K562 (cell line): ENCODE results near the gene TRIM25. TPM values are rescaled to one million over a fixed set of nuclear protein-coding genes. Genes with fewer than 3 reads are reported as not detected.

Experiments used
- CBFA2T3 ChIP-seq: fragments of 450-650 bp; IDR thresholded peaks from 2 replicates; pipeline ENCODE4 v1.6.1; 2017
- IRF2 ChIP-seq: sonication (generic); formaldehyde crosslinking; IDR thresholded peaks from 2 replicates; pipeline ENCODE4 v1.8.1; 2022; ENCODE audit warnings: mild to moderate bottlenecking, missing genetic modification reagents
- NR2C2 ChIP-seq, 2 experiments: fragments of 200-800 bp in 1 of 2; sonication (Bioruptor generic) in 1 of 2; sonication (generic) in 1 of 2; formaldehyde crosslinking in 1 of 2; IDR thresholded peaks; 2 replicates each; pipeline versions ENCODE4 v1.6.1 to v1.8.0; 2016 to 2022; ENCODE audit warnings: mild to moderate bottlenecking in 1 of 2, missing compliant biosample characterization in 1 of 2, missing genetic modification characterization in 1 of 2, missing genetic modification reagents in 1 of 2
- SRF ChIP-seq, 2 experiments: fragments of 250-450, 450-650 bp in 1 of 2; sonication (Bioruptor Pico) in 1 of 2; sonication (generic) in 1 of 2; formaldehyde crosslinking; IDR thresholded peaks; 2 replicates each; pipeline versions ENCODE4 v1.5.0 to v1.5.1; 2020 to 2022; ENCODE audit warnings: mild to moderate bottlenecking in 1 of 2, missing genetic modification reagents in 1 of 2
- TBL1XR1 ChIP-seq, 2 experiments: IDR thresholded peaks; 2 replicates each; pipeline ENCODE4 v1.6.1; 2012; ENCODE audit warnings: improper control_type of control experiment in 2 of 2, low read length in 2 of 2, mild to moderate bottlenecking in 1 of 2
- polyA plus RNA-seq, 8 experiments: library from polyadenylated mRNA; depleted of rRNA in 4 of 8; stranded (reverse) in 5 of 8; unstranded in 3 of 8; fragments of >200 nt; fragmentation: Nextera tagmentation in 2 of 8; fragmentation: Illumina TruSeq in 1 of 8; extraction: Ambion mirVana in 2 of 8; extraction: Trizol in 1 of 8; gene quantifications; 2 replicates each; pipeline versions ENCODE4 v1.2.1 to v1.2.3, GENCODE V29; 2011 to 2014; ENCODE audit warnings: inconsistent platforms in 1 of 8, missing spikeins in 1 of 8
- total RNA-seq, 7 experiments: library from RNA; depleted of rRNA in 6 of 7; stranded (reverse); fragments of >200 nt in 6 of 7; fragmentation: Illumina TruSeq in 2 of 7; extraction: Trizol in 2 of 7; gene quantifications; 2 replicates each; pipeline versions ENCODE4 v1.2.1 to v1.2.3, GENCODE V29; 2011 to 2021; ENCODE audit warnings: low replicate concordance in 1 of 7
- TF ChIP-seq, protein P1 (sequence below): fragments of 450-650 bp; IDR thresholded peaks from 2 replicates; pipeline ENCODE4 v1.6.1; 2018; ENCODE audit not compliant: partially characterized antibody
- TF ChIP-seq, protein P2 (sequence below), 2 experiments: fragments of 200-800 bp in 1 of 2; sonication (Bioruptor generic) in 1 of 2; sonication (generic) in 1 of 2; formaldehyde crosslinking in 1 of 2; IDR thresholded peaks in 1 of 2; conservative IDR thresholded peaks in 1 of 2; 2 replicates each; pipeline versions ENCODE4 v1.5.0 to v1.6.1; 2016 to 2020; ENCODE audit warnings: missing compliant biosample characterization in 1 of 2, missing genetic modification characterization in 1 of 2, missing genetic modification reagents in 1 of 2
- TF ChIP-seq, protein P3 (sequence below): IDR thresholded peaks from 2 replicates; pipeline ENCODE4 v1.6.1; 2014; ENCODE audit warnings: antibody characterized with exemption
- TF ChIP-seq, protein P4 (sequence below): fragments of 250-450 bp; sonication (Bioruptor Pico); IDR thresholded peaks from 2 replicates; pipeline ENCODE4 v1.8.0; 2022; ENCODE audit warnings: moderate library complexity, mild to moderate bottlenecking, inconsistent platforms

TRIM25 gene
- total and polyA plus RNA-seq, 9 of the 15 experiments (the other 6 are each of a cell fraction or from before 2014, with no cell fraction given), result 5.9 to 49.5 (median 24.5) TPM

DNA sequence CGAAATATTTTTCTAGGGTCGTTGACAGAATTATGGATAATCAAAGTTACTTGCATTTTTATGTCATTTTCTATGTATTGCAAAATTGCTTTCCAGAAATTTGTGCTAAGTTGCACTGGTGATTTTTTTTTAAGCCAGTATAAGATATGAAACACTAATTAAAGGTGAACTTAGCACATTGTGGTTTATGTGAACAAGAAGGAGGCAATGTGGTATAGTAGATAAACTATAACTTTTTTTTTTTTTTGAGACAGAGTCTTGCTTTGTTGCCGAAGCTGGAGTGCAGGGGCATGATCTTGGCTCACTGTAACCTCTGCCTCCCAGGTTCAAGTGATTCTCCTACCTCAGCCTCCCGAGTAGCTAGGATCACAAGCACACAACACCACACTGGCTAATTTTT lies 66.7 kb downstream of the TRIM25 start (continued):
- TF ChIP-seq, protein P1, sequence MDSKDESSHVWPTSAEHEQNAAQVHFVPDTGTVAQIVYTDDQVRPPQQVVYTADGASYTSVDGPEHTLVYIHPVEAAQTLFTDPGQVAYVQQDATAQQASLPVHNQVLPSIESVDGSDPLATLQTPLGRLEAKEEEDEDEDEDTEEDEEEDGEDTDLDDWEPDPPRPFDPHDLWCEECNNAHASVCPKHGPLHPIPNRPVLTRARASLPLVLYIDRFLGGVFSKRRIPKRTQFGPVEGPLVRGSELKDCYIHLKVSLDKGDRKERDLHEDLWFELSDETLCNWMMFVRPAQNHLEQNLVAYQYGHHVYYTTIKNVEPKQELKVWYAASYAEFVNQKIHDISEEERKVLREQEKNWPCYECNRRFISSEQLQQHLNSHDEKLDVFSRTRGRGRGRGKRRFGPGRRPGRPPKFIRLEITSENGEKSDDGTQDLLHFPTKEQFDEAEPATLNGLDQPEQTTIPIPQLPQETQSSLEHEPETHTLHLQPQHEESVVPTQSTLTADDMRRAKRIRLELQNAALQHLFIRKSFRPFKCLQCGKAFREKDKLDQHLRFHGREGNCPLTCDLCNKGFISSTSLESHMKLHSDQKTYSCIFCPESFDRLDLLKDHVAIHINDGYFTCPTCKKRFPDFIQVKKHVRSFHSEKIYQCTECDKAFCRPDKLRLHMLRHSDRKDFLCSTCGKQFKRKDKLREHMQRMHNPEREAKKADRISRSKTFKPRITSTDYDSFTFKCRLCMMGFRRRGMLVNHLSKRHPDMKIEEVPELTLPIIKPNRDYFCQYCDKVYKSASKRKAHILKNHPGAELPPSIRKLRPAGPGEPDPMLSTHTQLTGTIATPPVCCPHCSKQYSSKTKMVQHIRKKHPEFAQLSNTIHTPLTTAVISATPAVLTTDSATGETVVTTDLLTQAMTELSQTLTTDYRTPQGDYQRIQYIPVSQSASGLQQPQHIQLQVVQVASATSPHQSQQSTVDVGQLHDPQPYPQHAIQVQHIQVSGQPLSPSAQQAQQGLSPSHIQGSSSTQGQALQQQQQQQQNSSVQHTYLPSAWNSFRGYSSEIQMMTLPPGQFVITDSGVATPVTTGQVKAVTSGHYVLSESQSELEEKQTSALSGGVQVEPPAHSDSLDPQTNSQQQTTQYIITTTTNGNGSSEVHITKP, result no peak
- TF ChIP-seq CBFA2T3 (0 out of 2 replicates have a peak, but pooled peaks have one; percentile 9), NR2C2 (CRISPR knock-in tag; IDR thresholded peaks at IDR 0.05) (no peak), NR2C2 (tag; IDR thresholded peaks at IDR 0.05) (no peak), TBL1XR1 (IDR thresholded peaks at IDR 0.05; ENCODE audit: low read length in 2 of 2) (no peak), IRF2 (CRISPR knock-in tag) (no peak), SRF (CRISPR knock-in tag; IDR thresholded peaks at IDR 0.05) (no peak)
- TF ChIP-seq, protein P2, sequence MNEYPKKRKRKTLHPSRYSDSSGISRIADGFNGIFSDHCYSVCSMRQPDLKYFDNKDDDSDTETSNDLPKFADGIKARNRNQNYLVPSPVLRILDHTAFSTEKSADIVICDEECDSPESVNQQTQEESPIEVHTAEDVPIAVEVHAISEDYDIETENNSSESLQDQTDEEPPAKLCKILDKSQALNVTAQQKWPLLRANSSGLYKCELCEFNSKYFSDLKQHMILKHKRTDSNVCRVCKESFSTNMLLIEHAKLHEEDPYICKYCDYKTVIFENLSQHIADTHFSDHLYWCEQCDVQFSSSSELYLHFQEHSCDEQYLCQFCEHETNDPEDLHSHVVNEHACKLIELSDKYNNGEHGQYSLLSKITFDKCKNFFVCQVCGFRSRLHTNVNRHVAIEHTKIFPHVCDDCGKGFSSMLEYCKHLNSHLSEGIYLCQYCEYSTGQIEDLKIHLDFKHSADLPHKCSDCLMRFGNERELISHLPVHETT (CRISPR knock-in tag; conservative IDR thresholded peaks at IDR 0.05 in 1 of 2, IDR thresholded peaks at IDR 0.05 in 1 of 2), result no peak
- TF ChIP-seq, protein P3, sequence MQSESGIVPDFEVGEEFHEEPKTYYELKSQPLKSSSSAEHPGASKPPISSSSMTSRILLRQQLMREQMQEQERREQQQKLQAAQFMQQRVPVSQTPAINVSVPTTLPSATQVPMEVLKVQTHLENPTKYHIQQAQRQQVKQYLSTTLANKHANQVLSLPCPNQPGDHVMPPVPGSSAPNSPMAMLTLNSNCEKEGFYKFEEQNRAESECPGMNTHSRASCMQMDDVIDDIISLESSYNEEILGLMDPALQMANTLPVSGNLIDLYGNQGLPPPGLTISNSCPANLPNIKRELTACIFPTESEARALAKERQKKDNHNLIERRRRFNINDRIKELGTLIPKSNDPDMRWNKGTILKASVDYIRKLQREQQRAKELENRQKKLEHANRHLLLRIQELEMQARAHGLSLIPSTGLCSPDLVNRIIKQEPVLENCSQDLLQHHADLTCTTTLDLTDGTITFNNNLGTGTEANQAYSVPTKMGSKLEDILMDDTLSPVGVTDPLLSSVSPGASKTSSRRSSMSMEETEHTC, result no peak
- TF ChIP-seq, protein P4, sequence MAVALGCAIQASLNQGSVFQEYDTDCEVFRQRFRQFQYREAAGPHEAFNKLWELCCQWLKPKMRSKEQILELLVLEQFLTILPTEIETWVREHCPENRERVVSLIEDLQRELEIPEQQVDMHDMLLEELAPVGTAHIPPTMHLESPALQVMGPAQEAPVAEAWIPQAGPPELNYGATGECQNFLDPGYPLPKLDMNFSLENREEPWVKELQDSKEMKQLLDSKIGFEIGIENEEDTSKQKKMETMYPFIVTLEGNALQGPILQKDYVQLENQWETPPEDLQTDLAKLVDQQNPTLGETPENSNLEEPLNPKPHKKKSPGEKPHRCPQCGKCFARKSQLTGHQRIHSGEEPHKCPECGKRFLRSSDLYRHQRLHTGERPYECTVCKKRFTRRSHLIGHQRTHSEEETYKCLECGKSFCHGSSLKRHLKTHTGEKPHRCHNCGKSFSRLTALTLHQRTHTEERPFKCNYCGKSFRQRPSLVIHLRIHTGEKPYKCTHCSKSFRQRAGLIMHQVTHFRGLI, result no peak
